HG02642 (cell line): ENCODE results near the gene NOL6.
A peak's percentile ranks its signal among the peaks of the same experiment; 100 is the strongest.
"Not testable (repeated sequence)": the region's sequence is repeated elsewhere in the genome, so short reads cannot be mapped to it uniquely, and the experiment has no call there.

Experiments used
- ATAC-seq: cut with Tn5 transposase; IDR thresholded peaks from one replicate; pipeline ENCODE4 v1.9.1; 2021; ENCODE audit warnings: mild to moderate bottlenecking; ENCODE audit not compliant: unreplicated experiment, poor library complexity

NOL6 gene

GRCh38 chr9:33473643-33474352 is at the start of gene NOL6:
NOL6 (minus strand) TSS chr9:33473924; CDS start chr9:33473842, 82 bp downstream.
- ATAC-seq: peak; percentile 99

- ATAC-seq: not testable (repeated sequence)
Observed at GRCh38 chr9:33521861-33522260, 48.1 kb upstream of the NOL6 start.

- ATAC-seq: not testable (repeated sequence)
Observed at GRCh38 chr9:33517934-33518577, 44.3 kb upstream of the NOL6 start.

GRCh38 chr9:33517373-33517772 is 43.6 kb upstream of the NOL6 start:
- ATAC-seq: no peak

- ATAC-seq: not testable (repeated sequence)
Observed at GRCh38 chr9:33516397-33516796, 42.7 kb upstream of the NOL6 start.

- not testable (repeated sequence) for ATAC-seq
Observed at GRCh38 chr9:33515342-33515995, 41.7 kb upstream of the NOL6 start.

- ATAC-seq: not testable (repeated sequence)
Observed at GRCh38 chr9:33512535-33512934, 38.8 kb upstream of the NOL6 start.

GRCh38 chr9:33511184-33511517 is 37.4 kb upstream of the NOL6 start:
- ATAC-seq: not testable (repeated sequence)

- peak; percentile 53 for ATAC-seq
Observed at GRCh38 chr9:33510262-33511183, 36.8 kb upstream of the NOL6 start.

GRCh38 chr9:33506626-33507370 is 33.1 kb upstream of the NOL6 start:
- no peak for ATAC-seq

GRCh38 chr9:33498387-33498786 is 24.7 kb upstream of the NOL6 start:
- ATAC-seq: no peak

- not testable (repeated sequence) for ATAC-seq
Observed at GRCh38 chr9:33493819-33494218, 20.1 kb upstream of the NOL6 start.

- ATAC-seq: no peak
Observed at GRCh38 chr9:33489066-33489465, 15.3 kb upstream of the NOL6 start.

GRCh38 chr9:33485312-33485711 is 11.6 kb upstream of the NOL6 start:
- ATAC-seq: not testable (repeated sequence)

- no peak for ATAC-seq
Observed at GRCh38 chr9:33480976-33481375, 7.3 kb upstream of the NOL6 start.

GRCh38 chr9:33480106-33480505 is 6.4 kb upstream of the NOL6 start:
- no peak for ATAC-seq

- ATAC-seq: no peak
Observed at GRCh38 chr9:33476503-33476902, 2.8 kb upstream of the NOL6 start.

GRCh38 chr9:33475357-33475756 is 1.6 kb upstream of the NOL6 start:
- ATAC-seq: no peak

- ATAC-seq: no peak
Observed at GRCh38 chr9:33472881-33473615, 676 bp downstream of the NOL6 start.
